GM18520 (cell line): ENCODE results near the gene SPAM1.
A peak's percentile ranks its signal among the peaks of the same experiment; 100 is the strongest.
"Not testable (repeated sequence)": the region's sequence is repeated elsewhere in the genome, so short reads cannot be mapped to it uniquely, and the experiment has no call there.

Experiments
- ATAC-seq: cut with Tn5 transposase; IDR thresholded peaks from one replicate; pipeline ENCODE4 v1.9.1; 2021; ENCODE audit not compliant: unreplicated experiment

SPAM1 gene

GRCh38 chr7:123948136-123948535 lies 23.1 kb downstream of the SPAM1 start:
- ATAC-seq = no peak

- ATAC-seq = no peak
These were observed 33.2 kb downstream of the SPAM1 start for GRCh38 chr7:123958186-123958703.

GRCh38 chr7:123961771-123962170 lies 36.7 kb downstream of the SPAM1 start:
- no peak for ATAC-seq

GRCh38 chr7:123966936-123967335 lies 41.9 kb downstream of the SPAM1 start:
- no peak for ATAC-seq

- ATAC-seq = peak; percentile 78
These were observed 47.0 kb downstream of the SPAM1 start for GRCh38 chr7:123972045-123972444.

- no peak for ATAC-seq
These were observed 47.8 kb downstream of the SPAM1 start for GRCh38 chr7:123972831-123973230.

- ATAC-seq = no peak
These were observed 49.4 kb downstream of the SPAM1 start for GRCh38 chr7:123974326-123974908.

GRCh38 chr7:123975084-123975483 lies 50.0 kb downstream of the SPAM1 start:
- no peak for ATAC-seq

GRCh38 chr7:123977081-123977480 lies 52.0 kb downstream of the SPAM1 start:
- no peak for ATAC-seq

GRCh38 chr7:123979876-123980275 lies 54.8 kb downstream of the SPAM1 start:
- ATAC-seq = no peak

GRCh38 chr7:123987445-123987844 lies 62.4 kb downstream of the SPAM1 start:
- no peak for ATAC-seq

GRCh38 chr7:123992913-123993518 lies 68.0 kb downstream of the SPAM1 start:
- no peak for ATAC-seq

- ATAC-seq = no peak
These were observed 69.0 kb downstream of the SPAM1 start for GRCh38 chr7:123993996-123994395.

- ATAC-seq = no peak
These were observed 69.4 kb downstream of the SPAM1 start for GRCh38 chr7:123994449-123994848.

GRCh38 chr7:123995617-123996326 lies 70.7 kb downstream of the SPAM1 start:
- ATAC-seq = peak; percentile 48

- ATAC-seq = no peak
These were observed 71.2 kb downstream of the SPAM1 start for GRCh38 chr7:123996327-123996625.

GRCh38 chr7:123998921-123999320 lies 73.9 kb downstream of the SPAM1 start:
- ATAC-seq = no peak

GRCh38 chr7:123999703-124000102 lies 74.7 kb downstream of the SPAM1 start:
- ATAC-seq = no peak

- ATAC-seq = not testable (repeated sequence)
These were observed 83.3 kb downstream of the SPAM1 start for GRCh38 chr7:124008296-124008695.

- ATAC-seq = no peak
These were observed 84.3 kb downstream of the SPAM1 start for GRCh38 chr7:124009321-124009720.
